Esophagus muscularis mucosa (tissue), 3 donors: Measurements from ENCODE around the gene CCDC88C.

Source experiments
- POLR2A ChIP-seq: fragments of 450-650 bp; IDR thresholded peaks from one replicate; pipeline ENCODE4 v1.6.1; 2017; ENCODE audit warnings: antibody characterized with exemption, moderate library complexity, mild to moderate bottlenecking, low read depth
- TF ChIP-seq, protein P1 (sequence below), 3 experiments: fragments of 200-600 bp in 2 of 3; fragments of 450-650 bp in 1 of 3; sonication (generic) in 2 of 3; IDR thresholded peaks; one replicate each; pipeline ENCODE4 v1.5.1; 2017 to 2019; ENCODE audit warnings: antibody characterized with exemption in 3 of 3, mild to moderate bottlenecking in 2 of 3, moderate library complexity in 1 of 3

DNA sequence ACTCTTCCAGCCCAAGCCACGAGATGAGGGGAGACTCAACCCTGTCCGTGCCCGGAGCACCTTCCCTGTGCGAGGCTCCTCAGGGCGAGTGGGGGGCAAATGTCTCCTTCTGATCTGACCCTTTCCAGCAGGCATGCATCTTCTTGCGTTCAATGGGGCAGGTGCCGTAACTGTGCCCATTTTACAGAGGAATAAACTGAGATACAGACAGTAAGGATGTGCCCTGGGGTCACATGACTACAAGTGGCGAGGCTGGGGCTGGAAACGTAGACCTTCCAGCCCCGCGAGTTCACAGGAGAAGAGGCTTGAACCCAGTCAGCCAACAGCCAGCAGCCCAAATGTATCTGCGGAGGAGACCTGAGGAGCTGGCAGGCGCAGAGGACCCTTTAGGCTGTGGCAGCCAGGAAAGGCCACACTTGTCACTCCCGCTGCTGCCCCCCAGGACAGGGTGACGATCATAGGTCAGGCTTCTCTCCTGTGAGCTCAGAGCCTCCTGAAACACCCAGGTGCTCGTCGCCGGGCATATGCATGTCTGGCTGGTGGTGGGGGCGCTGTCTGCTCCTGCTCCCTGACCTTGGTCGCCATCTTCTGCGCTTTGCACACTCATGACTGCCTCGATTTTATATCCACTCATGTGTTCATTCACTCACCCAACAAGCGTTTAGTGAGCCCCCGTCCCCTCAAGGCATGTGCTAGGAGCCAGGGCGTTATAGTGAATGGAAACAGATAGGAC, 41.7 kb downstream of the CCDC88C start:
- TF ChIP-seq, protein P1, sequence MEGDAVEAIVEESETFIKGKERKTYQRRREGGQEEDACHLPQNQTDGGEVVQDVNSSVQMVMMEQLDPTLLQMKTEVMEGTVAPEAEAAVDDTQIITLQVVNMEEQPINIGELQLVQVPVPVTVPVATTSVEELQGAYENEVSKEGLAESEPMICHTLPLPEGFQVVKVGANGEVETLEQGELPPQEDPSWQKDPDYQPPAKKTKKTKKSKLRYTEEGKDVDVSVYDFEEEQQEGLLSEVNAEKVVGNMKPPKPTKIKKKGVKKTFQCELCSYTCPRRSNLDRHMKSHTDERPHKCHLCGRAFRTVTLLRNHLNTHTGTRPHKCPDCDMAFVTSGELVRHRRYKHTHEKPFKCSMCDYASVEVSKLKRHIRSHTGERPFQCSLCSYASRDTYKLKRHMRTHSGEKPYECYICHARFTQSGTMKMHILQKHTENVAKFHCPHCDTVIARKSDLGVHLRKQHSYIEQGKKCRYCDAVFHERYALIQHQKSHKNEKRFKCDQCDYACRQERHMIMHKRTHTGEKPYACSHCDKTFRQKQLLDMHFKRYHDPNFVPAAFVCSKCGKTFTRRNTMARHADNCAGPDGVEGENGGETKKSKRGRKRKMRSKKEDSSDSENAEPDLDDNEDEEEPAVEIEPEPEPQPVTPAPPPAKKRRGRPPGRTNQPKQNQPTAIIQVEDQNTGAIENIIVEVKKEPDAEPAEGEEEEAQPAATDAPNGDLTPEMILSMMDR (IDR thresholded peaks at IDR 0.05): no peak
- TF ChIP-seq POLR2A: no peak
